ENCODE measurements around the gene ALS2. TPM values are rescaled to one million over a fixed set of nuclear protein-coding genes. Genes with fewer than 3 reads are reported as not detected.
A peak's percentile ranks its signal among the peaks of the same experiment; 100 is the strongest.
"Not testable (repeated sequence)": the region's sequence is repeated elsewhere in the genome, so short reads cannot be mapped to it uniquely, and the experiment has no call there.

ALS2 gene
- polyA plus RNA-seq (2012; ENCODE audit: insufficient read depth, insufficient read length), result 20.2 TPM

DNA sequence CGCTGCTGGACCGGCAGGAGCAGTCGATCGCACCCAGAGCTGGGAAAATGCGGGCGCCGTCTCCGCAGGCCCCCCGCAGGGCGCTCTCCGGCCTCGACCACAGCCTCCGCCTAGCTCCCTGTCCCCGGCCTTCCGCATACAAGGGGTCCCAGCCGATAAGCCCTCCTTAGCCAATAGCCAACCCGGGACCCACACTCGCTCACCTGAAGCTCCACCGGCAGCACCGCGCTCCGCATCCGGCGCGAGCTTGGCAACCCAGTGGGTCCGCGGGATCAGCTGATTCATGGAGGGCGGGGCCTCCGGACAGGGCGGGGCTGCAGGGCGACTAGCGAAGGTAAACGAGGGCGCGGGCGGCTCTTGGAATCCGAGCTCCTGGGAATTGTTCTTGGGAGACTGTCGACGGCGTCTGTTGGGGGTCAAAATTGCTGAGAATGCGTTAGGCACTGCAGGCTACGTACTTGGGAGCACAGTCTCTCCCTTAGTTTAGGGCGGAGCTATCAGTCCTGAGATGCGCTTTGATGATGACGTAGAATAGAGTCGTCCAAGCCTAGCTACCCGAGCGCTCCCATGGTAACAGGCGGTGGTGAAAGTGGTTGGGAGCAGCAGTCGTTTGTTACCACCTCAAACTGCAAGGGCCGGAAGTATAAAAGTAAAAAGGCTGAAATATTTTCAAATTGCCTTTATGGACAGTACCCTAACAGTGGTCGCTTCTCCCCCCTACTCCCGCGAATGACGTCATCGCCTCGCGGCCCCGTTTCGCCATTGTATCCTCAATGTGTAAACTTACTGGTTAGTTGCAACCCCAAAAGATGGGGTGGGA is at the start of gene ALS2:
ALS2 (minus strand) TSS at position 260 of the 820 bp plus-strand sequence. CDS start 12,048 bp downstream, outside the sequence.
- DNase-seq (ENCODE audit: low read depth, low spot score), result peak; percentile 95
- peak within 1 kb of the TSS; percentile 91 for H3K4me3 ChIP-seq (ENCODE audit: low read length)

DNA sequence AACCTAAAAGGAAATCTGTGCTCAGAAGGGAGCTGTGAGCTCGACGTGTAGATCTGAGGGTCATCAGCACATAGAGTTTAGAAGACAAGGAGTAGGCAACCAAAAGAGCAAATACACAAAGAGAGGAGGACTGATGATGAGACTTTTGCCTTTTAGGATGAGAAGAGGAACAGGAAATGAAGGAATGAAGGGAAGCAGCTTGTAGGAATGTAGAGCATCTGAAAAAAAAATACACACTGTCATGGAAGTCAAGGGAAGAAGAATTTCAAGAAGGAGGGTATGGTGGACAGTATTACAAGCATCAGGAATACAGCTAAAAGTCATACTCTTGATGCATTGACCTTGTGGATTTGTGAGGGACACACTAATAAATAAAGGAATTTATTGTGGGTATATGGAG is 47.5 kb upstream of the ALS2 start:
- DNase-seq (ENCODE audit: low read depth, low spot score), result no peak
- H3K4me3 ChIP-seq (ENCODE audit: low read length), result no peak overlapping the region

DNA sequence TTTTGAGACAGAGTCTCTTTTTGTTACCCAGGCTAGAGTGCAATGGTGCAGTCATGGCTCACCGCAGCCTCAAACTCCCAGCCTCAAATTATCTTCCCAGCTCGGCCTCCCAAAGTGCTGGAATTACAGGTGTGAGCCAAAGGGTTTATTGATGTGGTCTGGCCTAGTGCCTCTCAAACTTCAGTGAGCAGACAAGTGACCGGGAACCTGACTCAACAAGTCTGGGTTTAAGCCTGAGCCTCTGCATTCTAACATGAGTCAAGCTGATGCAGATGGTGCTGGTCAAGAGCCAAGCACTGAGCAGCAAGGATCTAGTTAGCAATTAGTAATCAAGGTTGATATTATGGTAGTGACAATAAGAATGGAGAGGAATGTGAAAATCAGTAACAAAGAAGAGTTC is 46.9 kb upstream of the ALS2 start:
- no peak for DNase-seq (ENCODE audit: low read depth, low spot score)
- no peak overlapping the region for H3K4me3 ChIP-seq (ENCODE audit: low read length)

DNA sequence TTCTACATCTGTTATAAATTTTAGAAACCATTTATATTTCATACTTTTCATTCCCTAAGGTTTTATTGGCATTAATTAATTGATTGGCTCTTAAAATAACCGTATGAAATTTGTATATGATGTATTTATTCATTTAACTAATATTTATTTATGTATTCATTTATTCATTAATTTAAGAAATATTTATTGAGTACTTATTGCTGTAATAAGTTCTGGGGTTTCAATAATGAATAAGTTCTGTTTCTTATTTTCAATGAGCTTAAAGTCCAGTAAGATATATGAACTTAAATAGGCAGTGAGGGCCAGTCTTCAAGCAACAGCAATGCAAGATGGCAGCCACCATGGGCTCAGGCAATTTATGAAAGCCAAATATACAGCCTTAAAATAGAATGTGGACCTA is 43.5 kb upstream of the ALS2 start:
- DNase-seq (ENCODE audit: low read depth, low spot score), result no peak
- no peak overlapping the region for H3K4me3 ChIP-seq (ENCODE audit: low read length)

DNA sequence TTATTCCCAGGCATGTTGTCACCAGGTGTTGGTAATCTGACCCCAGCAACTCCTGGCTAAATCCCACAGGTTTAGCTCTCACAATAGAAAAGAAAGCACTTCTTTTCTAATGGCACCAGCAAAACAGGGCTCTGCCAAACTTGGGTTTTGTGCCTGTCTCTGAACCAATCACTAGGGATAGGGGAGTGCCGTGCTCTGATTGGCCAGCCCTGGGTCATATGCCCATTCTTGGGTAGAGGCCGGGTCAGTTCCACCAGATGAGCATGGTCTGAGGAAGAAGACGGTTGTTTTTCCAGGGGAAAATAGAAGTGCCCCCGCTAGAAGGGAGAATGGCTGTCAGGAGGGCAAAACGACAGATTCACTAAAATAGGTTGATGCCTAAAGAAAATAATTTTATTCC is 40.3 kb upstream of the ALS2 start:
- DNase-seq (ENCODE audit: low read depth, low spot score), result no peak
- no peak overlapping the region for H3K4me3 ChIP-seq (ENCODE audit: low read length)

DNA sequence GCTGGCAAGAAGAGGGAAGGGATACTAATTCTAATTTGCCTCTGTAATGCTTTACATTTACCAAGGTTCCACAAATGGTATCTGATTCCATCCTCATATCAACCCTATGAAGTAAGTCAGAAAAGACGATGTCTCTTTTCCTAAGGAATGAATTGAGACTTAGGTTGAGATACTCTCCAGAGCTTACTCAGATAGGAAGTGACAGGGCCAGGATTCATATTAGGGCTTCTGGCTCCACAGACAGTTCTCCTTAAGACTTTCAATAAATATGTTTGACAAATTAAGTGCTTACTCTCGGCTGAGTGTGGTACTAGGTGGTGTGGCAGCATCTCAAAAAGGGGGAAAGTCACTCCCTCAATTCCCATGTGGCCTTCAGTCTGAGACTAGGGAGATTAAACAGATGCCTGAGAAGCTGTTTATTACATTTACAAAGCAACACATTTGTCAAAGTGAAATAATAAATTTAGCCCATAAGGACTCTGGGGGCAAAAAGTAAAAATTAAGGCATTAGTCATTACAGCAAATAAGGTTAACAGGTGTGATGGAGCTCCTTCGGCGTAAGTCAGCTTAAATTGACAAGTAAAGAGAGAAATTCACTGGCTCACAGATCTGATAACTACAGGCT is 39.8 kb upstream of the ALS2 start:
- no peak for DNase-seq (ENCODE audit: low read depth, low spot score)
- H3K4me3 ChIP-seq (ENCODE audit: low read length), result no peak overlapping the region

DNA sequence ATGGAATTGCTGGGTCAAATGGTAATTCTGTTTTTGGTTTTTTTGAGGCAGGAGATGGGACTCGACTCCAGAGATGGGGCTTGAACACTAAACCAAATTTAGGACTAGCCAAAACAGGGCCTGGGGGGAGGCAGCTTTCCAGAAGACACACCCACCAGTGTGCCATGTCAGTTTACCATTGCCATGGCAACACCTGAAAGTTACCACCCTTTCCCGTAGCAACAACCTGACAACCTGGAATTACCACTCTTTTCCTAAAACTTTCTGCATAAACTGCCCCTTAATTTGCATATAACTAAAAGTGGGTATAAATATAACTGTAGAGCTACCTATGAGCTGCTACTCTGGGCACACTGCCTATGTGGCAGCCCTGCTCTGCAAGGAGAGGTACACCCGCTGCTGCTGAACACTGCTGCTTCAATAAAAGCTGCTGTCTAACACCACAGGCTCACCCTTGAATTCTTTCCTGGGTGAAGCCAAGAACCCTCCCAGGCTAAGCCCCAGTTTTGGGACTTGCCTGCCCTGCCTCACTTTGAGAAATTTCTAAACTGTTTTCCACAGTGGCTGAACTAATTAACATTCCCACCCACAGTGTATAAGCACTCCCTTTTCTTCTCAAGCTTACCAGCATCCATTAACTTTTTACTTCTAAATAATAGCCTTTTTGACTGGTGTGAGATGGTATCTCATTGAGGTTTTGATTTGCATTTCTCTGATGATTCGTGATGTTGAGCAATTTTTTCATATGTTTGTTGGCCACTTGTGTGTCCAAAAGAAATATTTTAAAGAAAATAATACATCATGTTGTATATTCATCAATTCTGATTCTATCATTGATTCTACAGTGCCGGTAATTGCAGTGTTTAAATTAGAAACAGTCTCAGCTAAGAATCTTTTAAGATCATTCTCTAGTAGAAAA is 36.2 kb upstream of the ALS2 start:
- no peak overlapping the region for H3K4me3 ChIP-seq (ENCODE audit: low read length)
- DNase-seq (ENCODE audit: low read depth, low spot score), result no peak

DNA sequence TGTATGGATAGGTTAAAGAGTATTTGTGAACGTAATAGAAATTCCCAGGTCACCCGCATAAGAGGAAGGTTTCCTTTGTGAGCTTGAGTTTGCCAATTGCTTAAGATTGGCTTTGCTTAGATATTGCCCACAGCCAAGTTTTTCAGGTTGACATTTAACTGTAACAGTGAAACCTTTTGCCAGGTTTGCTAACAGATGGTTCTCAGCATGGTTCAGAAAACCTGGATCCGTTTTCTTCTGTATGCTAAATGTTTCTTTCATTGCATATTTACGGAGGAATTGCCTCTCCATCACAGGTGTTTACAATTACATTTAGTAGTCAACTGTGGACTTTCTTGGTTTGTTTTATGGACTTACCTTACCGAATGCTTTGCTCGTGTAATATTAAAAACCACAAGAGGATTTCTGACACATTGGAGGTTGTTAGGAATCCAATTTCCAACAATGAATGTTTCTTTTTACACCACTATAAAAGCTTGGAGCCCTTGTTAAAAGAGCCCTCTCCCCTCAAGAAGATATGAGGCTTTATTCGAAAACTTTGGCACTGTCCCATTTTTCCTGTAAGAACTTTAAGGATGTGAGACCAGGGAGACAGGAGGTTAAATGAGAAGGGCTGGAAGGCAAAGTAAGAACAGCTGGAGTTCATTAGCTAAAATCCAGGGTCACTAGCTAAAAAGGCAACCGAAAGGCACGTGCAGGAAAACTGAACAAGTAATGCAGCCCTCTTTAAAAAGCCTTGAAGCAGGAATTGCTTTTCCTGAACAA is 33.4 kb upstream of the ALS2 start:
- no peak for DNase-seq (ENCODE audit: low read depth, low spot score)
- no peak overlapping the region for H3K4me3 ChIP-seq (ENCODE audit: low read length)

DNA sequence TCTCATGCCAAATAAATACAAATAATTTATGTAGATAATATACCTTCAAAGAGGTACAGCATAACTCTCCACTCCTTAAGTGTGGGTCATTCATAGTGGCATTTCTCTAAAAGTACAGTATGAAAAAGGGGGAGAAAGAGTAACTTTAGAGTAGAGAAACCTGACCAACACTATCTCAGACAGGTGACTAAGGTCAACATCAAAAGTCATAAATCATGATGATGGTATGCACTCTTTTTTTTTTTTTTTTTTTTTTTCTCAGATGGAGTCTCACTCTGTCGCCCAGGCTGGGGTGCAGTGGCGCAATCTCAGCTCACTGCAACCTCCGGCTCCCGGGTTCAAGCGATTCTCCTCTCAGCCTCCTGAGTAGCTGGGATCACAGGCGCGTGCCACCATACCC is 29.9 kb upstream of the ALS2 start:
- not testable (repeated sequence) for DNase-seq (ENCODE audit: low read depth, low spot score); H3K4me3 ChIP-seq (ENCODE audit: low read length)

DNA sequence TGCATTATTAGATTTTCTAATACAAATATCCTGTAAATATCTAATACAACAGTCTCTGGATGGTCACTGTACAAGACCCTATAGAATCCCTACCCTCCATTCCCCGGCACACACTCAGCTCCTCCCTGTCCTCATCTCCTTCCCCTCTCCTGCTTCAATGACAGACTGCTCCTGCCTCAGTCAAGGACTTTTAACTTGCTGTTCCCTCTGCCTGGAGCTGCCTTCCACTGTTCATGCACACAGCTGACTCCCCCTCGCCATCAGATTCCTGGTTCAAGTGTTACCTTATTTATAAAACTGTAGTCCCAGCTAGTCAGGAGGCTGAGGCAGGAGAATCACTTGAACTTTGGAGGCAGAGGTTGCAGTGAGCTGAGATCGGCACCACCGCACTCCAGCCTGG is 28.9 kb upstream of the ALS2 start:
- no peak overlapping the region for H3K4me3 ChIP-seq (ENCODE audit: low read length)
- no peak for DNase-seq (ENCODE audit: low read depth, low spot score)

DNA sequence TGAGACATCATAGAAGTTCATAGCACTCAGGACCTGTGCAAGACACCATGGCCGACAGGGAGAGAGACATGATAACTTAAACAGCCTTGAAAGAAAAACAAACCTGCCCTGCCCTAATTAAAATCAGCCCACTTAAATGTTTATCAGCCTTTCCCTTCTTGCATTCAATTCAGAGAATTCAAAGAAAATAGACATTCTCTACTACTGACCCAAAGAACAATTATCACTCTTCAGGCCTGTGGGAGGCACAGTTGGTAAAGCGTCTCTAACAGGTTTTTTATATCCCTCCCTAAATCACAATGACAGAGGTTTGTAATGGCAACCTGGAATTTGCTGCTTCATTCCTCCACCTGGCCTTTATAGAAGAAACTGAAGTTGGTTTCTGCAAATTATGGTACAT is 27.3 kb upstream of the ALS2 start:
- H3K4me3 ChIP-seq (ENCODE audit: low read length), result no peak overlapping the region
- DNase-seq (ENCODE audit: low read depth, low spot score), result no peak

DNA sequence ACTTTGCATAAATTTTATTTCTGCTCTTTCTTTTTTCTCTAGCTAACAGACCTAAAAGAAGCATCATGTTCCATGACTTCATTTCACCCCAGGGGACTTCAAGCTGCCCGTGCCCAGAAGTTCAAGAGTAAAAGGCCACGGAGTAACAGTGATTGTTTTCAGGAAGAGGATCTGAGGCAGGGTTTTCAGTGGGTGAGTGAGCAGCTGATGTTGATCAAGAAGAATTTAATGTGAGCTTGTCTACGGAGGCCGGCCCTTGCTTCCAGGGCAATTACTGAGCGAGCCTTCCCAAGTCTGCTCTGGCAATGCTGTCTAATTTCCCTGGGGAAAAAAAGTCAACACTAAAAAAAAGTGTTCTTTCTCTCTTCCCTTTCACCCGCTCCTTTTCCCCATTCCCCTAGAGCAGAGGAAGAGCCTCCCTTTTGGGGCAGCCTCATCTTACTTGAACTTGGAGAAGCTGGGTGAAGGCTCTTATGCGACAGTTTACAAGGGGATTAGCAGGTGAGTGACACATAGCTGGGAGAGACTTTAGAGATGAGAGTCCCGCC is 26.8 kb upstream of the ALS2 start:
- no peak for DNase-seq (ENCODE audit: low read depth, low spot score)
- H3K4me3 ChIP-seq (ENCODE audit: low read length), result no peak overlapping the region

DNA sequence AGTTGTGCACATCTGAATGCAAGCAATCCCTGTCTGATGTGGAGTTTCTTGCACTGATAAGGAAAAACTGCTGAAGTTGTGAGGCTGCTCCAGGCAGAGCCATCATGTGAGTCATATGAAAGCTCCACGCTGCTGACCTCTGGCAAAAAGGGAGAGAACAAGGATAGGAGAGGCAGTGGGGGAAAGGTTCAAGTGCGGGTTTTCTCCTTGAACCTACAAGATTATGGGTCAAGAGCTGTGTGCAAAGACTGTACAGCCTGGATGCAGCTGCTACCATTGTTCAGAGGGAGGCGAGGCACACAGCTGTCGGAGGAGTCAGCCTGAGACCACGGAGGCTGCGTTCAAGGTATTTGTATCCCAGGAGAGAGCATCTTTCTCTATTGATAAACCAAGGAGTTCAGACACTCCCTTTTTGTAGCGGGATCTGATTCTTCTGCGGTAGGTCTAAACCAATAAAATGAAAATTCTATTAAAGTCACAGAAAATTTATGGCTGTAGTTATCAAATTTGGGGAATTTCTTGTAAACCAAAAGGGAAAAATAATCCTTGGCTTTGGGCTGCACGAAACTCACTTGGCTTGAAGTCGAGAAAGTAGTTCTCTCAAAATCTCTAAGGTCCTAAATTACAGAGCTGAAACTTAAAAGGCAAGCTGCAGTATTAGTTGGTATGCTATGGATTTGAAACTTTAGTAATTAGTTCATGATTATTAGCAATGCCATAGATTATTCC is 25.9 kb upstream of the ALS2 start, which contains the start of gene CDK15:
CDK15 (plus strand) TSS at position 96 of the 729 bp plus-strand sequence; CDS start at position 224, 128 bp downstream.
- no peak for DNase-seq (ENCODE audit: low read depth, low spot score)
- no peak within 1 kb of the TSS for H3K4me3 ChIP-seq (ENCODE audit: low read length)

DNA sequence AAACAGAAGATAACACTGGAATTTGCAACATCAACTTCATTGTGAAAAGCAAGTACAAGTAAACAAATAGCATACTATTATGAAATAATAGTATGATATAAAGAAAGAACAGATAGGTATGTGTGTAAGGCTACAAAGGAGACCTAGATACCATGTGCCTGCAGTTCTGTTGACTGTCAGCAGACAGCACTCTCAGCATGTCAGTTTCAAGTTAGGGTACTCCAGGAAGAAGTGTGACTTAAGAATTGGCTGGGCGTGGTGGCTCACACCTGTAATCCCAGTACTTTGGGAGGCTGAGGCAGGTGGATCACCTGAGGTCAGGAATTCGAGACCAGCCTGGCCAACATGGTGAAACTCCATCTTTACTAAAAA is 18.2 kb upstream of the ALS2 start:
- H3K4me3 ChIP-seq (ENCODE audit: low read length), result not testable (repeated sequence)
- DNase-seq (ENCODE audit: low read depth, low spot score), result peak; percentile 25

DNA sequence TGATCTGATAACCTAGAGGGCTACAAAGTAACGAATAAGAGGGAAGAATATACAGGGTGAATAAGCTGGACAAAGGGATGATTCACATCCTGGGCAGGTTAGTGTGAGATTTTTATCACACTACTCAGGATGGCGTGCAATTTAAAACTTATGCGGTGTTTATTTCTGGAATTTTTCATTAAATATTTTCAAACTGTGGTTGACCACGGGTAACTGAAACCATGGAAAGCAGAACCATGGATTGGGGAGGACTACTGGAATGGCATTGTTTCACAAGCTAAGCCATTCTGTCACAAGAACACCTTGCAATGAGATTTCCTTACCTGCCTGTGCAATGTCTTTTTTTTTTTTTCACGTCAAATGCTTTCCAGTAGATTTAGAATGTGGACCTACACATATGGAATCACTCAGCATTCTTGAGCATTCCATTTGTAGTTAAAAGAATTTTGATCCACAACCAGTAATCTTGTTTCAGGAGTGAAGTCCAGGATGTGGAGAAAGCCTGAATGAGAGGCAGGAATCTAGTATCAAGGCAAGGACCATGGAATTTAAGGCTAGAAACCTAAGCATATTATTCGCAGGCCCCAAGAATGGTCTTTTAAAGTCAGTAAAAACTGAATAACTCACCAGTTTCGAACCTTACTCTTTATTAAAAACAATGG is 17.6 kb upstream of the ALS2 start:
- no peak overlapping the region for H3K4me3 ChIP-seq (ENCODE audit: low read length)
- DNase-seq (ENCODE audit: low read depth, low spot score), result no peak

DNA sequence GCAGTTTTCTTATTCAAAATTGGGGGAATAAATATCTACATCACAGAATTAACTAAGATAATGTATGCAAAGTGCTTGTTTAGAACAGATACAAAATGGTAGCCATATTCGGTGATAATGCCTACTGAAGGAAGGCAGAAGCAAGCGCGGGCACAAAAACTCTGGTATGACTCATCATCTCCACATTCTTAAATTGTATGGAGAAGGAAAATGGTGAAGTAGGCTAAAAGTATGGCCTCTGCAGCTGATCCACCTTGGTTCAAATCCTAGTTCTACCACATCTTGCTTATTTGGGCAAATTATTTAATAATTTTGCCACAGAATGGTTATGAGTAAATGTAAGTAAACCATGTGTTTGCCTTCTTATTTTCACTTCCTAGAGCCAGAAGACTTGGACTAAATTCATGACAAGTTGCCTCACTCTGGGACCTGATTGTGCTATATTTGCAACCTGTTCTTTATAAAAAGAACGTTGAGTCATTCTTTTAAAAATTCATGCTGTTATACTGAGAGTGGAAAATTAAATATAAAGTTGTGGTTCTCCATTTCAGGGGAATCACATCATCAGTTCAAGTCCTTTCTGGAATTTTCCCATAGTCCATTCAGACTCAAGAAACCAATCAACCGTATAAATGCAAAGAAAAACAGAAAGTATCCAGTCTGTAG is 16.6 kb upstream of the ALS2 start:
- H3K4me3 ChIP-seq (ENCODE audit: low read length), result no peak overlapping the region
- DNase-seq (ENCODE audit: low read depth, low spot score), result no peak

DNA sequence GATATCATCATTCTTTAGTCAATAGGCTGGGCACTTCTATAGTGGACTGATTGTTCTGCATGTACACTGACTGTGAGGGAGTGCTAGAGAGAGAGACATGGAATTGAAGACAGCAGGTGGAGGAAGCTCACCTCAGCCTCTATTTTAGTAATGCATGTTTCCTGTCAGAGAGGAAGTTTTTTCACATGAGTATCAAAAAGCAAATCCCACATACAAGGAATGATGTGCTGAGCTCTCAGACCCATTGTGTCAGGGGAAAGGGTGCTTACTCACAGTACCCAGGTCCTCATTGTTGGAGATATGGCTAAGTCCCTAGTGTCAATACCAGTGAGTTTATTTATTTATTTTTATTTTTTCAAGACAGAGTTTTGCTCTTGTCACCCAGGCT is 15.7 kb upstream of the ALS2 start:
- no peak for DNase-seq (ENCODE audit: low read depth, low spot score)

More for the DNA sequence above, 15.7 kb upstream of the ALS2 start:
- no peak overlapping the region for H3K4me3 ChIP-seq (ENCODE audit: low read length)
